HG03575 (cell line): ENCODE measurements around the gene FTO.
"Not testable (repeated sequence)": the region's sequence is repeated elsewhere in the genome, so short reads cannot be mapped to it uniquely, and the experiment has no call there.

Experiments
- ATAC-seq: cut with Tn5 transposase; IDR thresholded peaks from one replicate; pipeline ENCODE4 v1.9.1; 2021; ENCODE audit not compliant: unreplicated experiment, insufficient number of reproducible peaks, low FRiP score; ENCODE audit errors: extremely low read depth

Gene FTO

DNA sequence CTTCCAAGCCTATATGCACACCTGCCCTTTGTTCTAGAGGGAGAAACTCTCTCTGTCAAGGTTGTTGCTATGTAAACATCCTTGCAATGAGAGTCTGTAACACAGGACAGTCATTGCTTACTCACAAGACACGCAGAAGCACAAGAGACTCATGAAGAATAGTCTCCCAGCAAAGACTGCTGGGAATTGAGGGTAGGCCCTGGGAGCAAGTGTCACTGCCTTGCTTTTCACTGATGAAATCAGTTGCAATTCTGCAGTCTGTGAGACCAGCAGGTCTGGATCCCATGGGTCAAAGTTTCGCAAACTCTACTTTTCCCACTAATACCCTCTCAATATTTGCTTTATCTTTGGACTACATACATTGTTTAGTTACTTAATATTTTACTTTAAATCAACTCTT, 177.4 kb downstream of the FTO start:
- ATAC-seq = no peak

- ATAC-seq = no peak
Observed at GRCh38 chr16:53882310-53882709, 178.4 kb downstream of the FTO start.

DNA sequence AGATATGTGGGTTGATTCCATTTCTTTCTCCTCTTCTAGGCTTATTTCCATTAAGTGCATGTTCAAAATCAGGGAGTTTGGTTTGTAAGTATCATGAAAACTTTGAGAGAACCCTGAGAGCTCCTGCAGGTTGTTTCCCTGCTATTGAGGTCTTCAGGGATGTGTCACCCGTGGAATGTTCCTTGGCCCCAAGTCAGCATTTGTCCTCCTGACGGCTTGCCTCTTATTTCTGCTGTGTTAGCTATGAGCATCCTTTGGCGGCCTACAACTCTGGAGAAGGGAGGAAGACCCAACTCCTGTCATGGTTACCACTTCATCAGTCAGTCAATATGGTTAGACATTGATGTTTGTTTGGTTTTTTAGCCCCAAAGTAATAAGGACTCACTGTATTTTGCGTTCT, 180.8 kb downstream of the FTO start:
- ATAC-seq = no peak

DNA sequence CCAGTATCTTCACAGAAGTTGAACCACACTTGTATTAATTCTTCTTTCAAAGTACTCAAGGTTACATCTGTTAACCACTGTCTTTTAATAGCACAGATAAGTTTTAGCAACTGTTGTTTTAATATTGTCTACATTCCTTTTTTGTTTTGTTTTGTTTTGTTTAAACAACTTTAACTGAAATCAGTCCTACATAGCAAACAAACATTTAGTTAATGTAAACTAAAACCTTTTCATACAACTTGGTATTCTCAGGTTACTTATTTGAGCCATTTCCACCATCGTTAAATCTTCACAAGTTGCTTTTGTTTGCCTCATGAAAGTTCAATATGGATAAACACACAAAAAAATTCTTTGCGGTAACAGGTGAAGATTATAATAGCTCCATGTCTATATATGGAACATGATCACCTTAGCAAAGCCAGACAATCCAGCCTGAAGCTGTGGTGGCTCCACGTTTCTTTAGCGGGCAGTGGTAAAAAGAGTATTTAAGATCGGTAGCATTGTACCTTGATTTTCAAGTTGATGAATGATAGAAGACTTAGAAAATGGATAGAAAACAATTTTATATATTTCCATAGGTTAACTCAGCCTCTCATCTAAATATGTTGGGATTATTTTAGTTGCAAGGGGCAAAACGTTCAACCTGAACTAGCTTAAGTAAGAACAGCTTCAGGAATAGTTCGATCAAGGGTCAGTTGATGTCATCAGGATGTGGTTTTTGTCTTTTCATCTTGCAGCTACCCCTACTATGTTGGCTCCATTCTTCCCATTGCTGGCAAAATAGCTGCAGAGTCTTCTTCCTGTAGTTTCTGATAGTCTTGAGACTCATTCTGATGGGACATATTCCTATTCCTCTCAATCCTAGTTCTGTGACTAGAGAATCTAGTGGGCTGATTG, 182.8 kb downstream of the FTO start:
- no peak for ATAC-seq

GRCh38 chr16:53888222-53888621, 184.3 kb downstream of the FTO start:
- no peak for ATAC-seq

DNA sequence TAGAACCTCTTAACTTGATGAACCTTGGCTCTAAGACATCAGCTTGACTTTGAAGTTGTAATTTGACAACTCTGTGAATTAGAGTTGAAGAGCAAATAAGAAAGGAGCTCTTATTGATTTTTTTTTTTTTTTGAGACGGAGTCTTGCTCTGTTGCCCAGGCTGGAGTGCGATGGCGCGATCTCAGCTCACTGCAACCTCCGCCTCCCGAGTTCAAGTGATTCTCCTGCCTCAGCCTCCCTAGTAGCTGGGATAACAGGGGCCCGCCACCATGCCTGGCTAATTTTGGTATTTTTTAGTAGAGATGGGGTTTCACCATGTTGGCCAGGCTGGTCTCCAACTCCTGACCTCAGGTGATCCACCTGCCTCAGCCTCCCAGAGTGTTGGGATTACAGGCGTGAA, 186.9 kb downstream of the FTO start:
- not testable (repeated sequence) for ATAC-seq

- ATAC-seq = no peak
Observed at GRCh38 chr16:53891409-53892139, 187.6 kb downstream of the FTO start.

GRCh38 chr16:53892155-53892554, 188.2 kb downstream of the FTO start:
- no peak for ATAC-seq

DNA sequence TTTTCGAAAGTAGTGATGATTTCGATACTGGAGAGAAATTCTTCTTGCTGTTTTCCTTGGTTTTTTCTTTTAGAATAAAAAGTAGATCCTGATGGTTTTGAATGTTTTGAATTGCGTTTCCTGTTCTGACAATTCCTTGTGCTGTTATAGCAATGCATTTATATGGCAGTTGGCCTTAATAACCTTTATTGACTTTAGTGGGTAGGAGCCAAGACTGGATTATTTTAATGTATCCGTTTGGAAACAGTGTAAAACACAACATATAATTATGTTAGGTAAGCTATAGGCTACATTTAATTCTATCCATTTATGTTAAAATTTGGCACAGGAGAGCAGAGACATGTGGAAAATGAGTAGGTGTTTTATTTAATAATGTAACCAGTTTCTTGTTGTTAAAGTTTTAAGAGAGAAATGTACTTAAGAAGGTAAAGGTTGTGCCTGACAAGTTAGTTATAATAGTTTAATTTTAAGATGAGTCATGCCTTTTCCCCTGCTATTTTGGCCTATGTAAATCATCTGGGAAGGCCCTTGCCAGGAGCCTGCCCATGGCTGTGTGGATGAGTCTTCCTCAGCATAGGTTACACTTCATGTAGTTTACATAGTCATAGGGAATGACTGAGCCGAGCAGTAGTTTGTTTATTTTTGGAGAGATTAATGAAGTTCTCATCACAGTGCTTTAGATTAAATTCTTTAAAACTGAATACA, 189.9 kb downstream of the FTO start:
- ATAC-seq = no peak

DNA sequence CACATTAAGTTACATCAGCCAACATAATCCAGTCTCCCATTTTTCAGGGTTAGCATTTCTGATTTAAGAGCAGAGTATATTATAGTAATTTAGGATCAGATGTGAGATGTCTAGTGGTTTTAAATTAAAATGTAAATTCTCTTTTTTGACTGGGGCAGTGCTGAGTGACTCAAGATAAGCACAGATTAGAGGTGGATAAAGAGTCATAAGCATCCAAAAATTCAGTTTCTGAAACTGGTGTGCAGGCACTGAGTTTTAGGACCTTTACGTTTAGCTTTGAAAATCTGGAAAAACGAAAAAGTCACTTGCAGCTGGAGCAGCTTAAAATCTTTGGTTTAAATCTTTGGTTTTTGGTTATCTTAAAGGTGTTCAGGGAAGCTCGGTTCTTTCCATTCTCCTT, 190.7 kb downstream of the FTO start:
- no peak for ATAC-seq

DNA sequence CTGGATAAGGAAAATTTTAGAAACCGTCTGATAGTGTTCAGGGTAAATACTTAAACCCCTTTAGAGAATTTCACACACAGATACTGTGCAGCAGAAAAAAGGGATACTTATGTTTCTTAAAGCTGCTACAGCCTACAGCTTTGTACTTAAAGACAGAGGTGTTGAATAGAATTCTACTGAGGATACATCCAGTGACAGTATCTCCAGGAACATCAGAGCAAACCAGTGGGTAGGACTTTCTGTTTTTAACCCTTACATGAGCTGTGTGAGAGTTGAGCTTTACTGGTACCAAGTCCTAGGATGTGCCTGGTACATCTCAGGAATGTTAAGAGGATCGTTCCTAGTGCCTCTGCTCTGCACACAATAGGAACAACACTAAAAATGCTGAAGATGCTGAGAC, 191.5 kb downstream of the FTO start:
- ATAC-seq = no peak

DNA sequence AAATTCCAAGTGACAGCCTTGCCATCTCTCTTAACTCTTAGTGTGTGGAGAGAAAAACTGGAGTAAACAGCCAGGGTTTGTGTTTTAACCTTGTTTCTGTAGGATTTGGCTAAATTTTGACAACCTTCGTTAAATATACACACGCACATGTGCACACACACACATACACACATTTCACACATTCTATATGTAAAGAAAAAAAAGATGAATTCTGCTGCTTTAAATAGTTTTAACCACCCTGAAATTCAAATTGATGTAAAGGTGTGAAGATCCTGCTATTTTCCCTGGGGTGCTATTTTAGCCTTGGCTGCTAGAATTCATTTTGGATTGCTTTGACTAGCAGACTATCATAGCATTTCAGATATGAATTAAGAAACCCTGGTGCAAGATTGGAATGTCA, 191.9 kb downstream of the FTO start:
- ATAC-seq = no peak

- no peak for ATAC-seq
Observed at GRCh38 chr16:53896722-53897121, 192.8 kb downstream of the FTO start.

GRCh38 chr16:53898993-53899392, 195.0 kb downstream of the FTO start:
- ATAC-seq = no peak

DNA sequence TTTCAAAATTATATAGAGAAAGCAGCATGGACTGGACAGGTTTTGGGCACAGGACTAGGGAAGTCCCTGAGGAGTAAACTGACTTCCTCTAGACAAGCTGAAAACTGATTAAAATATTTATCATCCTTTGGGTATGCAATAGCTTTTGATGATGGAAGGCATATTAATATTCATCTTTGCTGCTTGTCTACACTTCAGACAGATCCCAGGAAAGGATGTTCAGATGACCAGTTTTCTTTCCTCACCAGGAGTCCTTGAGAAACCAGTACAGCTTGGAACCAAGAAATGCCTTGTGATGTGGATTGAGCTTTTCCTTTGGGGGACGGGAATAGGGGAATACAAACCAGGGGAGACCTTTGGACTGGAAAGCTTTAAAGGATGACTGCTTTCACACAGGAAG, 195.5 kb downstream of the FTO start:
- ATAC-seq = no peak

GRCh38 chr16:53900667-53901066, 196.7 kb downstream of the FTO start:
- no peak for ATAC-seq

DNA sequence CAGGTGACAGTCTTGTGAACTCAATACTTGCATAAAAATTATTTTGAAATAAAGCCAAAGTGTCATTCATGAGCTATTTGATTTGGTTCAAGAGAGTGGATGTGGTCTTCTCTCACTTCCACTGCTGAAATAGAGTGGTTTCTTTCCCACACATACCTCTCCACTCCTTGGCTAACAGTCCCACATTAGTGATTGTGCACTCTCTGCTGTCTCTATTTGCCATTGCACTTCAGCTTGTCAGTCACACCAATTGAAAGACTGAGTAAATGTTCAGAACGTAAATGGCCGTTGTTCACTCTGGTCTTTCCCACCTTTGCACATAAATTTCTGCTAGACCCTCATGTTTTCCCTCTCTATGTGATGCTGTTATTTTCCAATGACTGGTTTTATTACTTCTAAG, 197.5 kb downstream of the FTO start:
- ATAC-seq = no peak

GRCh38 chr16:53904533-53904932, 200.6 kb downstream of the FTO start:
- no peak for ATAC-seq

DNA sequence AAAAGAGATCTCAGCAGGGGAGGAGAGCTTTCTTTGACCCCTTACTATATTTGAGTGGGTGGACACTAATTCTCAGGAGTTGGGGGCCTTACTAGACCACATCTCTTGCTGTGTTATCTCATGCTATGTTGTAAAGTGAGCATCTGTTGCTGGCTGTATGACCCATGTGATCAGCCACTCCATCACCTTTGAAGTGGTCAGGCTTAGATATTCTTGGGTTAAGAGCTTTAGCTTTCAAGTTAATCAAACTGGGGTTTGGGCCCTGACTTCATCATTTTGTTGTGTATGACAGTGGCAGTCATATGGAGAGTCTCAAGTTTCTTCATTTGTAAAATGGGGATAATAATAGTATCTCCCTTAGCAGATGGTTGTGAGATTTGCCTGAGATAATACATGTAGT, 201.1 kb downstream of the FTO start:
- ATAC-seq = no peak

GRCh38 chr16:53908731-53909130, 204.8 kb downstream of the FTO start:
- no peak for ATAC-seq
